GM15510 (cell line): ENCODE measurements around the gene SLC6A13.

Experiments used
- POLR2A ChIP-seq: IDR thresholded peaks from 3 replicates; pipeline ENCODE4 v1.6.1; 2011; ENCODE audit warnings: borderline replicate concordance; ENCODE audit not compliant: insufficient read length; ENCODE audit errors: extremely low read depth

The SLC6A13 gene

GRCh38 chr12:242496-242895, 20.1 kb downstream of the SLC6A13 start:
- no peak for TF ChIP-seq POLR2A

- TF ChIP-seq POLR2A, result no peak
Measured at GRCh38 chr12:241266-241665, 21.4 kb downstream of the SLC6A13 start.

GRCh38 chr12:240566-240965, 22.1 kb downstream of the SLC6A13 start:
- no peak for TF ChIP-seq POLR2A

- no peak for TF ChIP-seq POLR2A
Measured at GRCh38 chr12:238736-239398, 23.8 kb downstream of the SLC6A13 start.

- no peak for TF ChIP-seq POLR2A
Measured at GRCh38 chr12:238116-238515, 24.5 kb downstream of the SLC6A13 start.

- no peak for TF ChIP-seq POLR2A
Measured at GRCh38 chr12:237026-237815, 25.4 kb downstream of the SLC6A13 start.

- TF ChIP-seq POLR2A, result no peak
Measured at GRCh38 chr12:236445-236844, 26.2 kb downstream of the SLC6A13 start.

GRCh38 chr12:234891-235415, 27.7 kb downstream of the SLC6A13 start:
- TF ChIP-seq POLR2A, result no peak

- TF ChIP-seq POLR2A, result no peak
Measured at GRCh38 chr12:234019-234418, 28.6 kb downstream of the SLC6A13 start.

GRCh38 chr12:233615-233968, 29.0 kb downstream of the SLC6A13 start:
- no peak for TF ChIP-seq POLR2A

- TF ChIP-seq POLR2A, result no peak
Measured at GRCh38 chr12:232731-233614, 29.7 kb downstream of the SLC6A13 start.

GRCh38 chr12:230925-231671, 31.5 kb downstream of the SLC6A13 start:
- TF ChIP-seq POLR2A, result no peak

GRCh38 chr12:229441-230191, 33.0 kb downstream of the SLC6A13 start:
- TF ChIP-seq POLR2A, result no peak

- TF ChIP-seq POLR2A, result no peak
Measured at GRCh38 chr12:228846-229200, 33.8 kb downstream of the SLC6A13 start.
